Neural cell (in vitro differentiated cells): Measurements from ENCODE around the gene HPS1. TPM values are rescaled to one million over a fixed set of nuclear protein-coding genes. Genes with fewer than 3 reads are reported as not detected.

ENCODE experiments used
- H2AFZ ChIP-seq: fragments of 200-600, 300-800 bp; sonication (generic), shearing (Covaris generic); 2 replicates; pipeline ENCODE4 v1.6.0; 2014; ENCODE audit warnings: low read depth, mild to moderate bottlenecking, antibody characterized with exemption, low read length, moderate library complexity
- H3F3A ChIP-seq: fragments of 200-600 bp; shearing (Covaris generic); 2 replicates; pipeline ENCODE4 v1.6.1; 2016; ENCODE audit warnings: mild to moderate bottlenecking, moderate library complexity, mixed read lengths, antibody characterized with exemption, low read length; ENCODE audit not compliant: insufficient read depth, poor library complexity, severe bottlenecking
- H3K27ac ChIP-seq: fragments of 200-600, 300-800 bp; sonication (generic), shearing (Covaris generic); 2 replicates; pipeline ENCODE4 v1.5.1; 2014; ENCODE audit warnings: mild to moderate bottlenecking, low read length, moderate library complexity
- H3K27me3 ChIP-seq: fragments of 300-800, 200-600 bp; sonication (generic), shearing (Covaris generic); 2 replicates; pipeline ENCODE4 v1.6.0; 2014; ENCODE audit warnings: mild to moderate bottlenecking, low read depth, low read length, moderate library complexity; ENCODE audit not compliant: insufficient read depth
- H3K36me3 ChIP-seq: fragments of 300-800, 200-600 bp; sonication (generic), shearing (Covaris generic); 2 replicates; pipeline ENCODE4 v1.5.1; 2014; ENCODE audit warnings: mild to moderate bottlenecking, antibody characterized with exemption, low read length, moderate library complexity; ENCODE audit not compliant: insufficient read depth
- H3K4me2 ChIP-seq: fragments of 300-800, 200-600 bp; sonication (generic), shearing (Covaris generic); 2 replicates; pipeline ENCODE4 v1.6.0; 2014; ENCODE audit warnings: mild to moderate bottlenecking, low read length
- H3K4me3 ChIP-seq: fragments of 300-800, 200-600 bp; sonication (generic), shearing (Covaris generic); 2 replicates; pipeline ENCODE4 v1.5.1; 2014; ENCODE audit warnings: mild to moderate bottlenecking, low read length, moderate library complexity
- H3K79me2 ChIP-seq: fragments of 200-600 bp; shearing (Covaris generic); replicated peaks from 2 replicates; pipeline ENCODE4 v1.6.0; 2014; ENCODE audit warnings: mild to moderate bottlenecking, low read length, moderate library complexity; ENCODE audit not compliant: insufficient read depth
- H3K9ac ChIP-seq: fragments of 300-800, 200-600 bp; sonication (generic), shearing (Covaris generic); 2 replicates; pipeline ENCODE4 v1.6.1; 2016; ENCODE audit warnings: mild to moderate bottlenecking, low read length, mixed read lengths
- H3K9me2 ChIP-seq: fragments of 200-600 bp; shearing (Covaris generic); 2 replicates; pipeline ENCODE4 v1.6.1; 2016; ENCODE audit warnings: mild to moderate bottlenecking, low read length, mixed read lengths; ENCODE audit not compliant: insufficient read depth
- H3K9me3 ChIP-seq: fragments of 200-600, 300-800 bp; sonication (generic), shearing (Covaris generic); 2 replicates; pipeline ENCODE4 v1.6.1; 2016; ENCODE audit warnings: mild to moderate bottlenecking, mixed run types, low read length, moderate library complexity, mixed read lengths
- H4K20me1 ChIP-seq: fragments of 200-600 bp; shearing (Covaris generic); 2 replicates; pipeline ENCODE4 v1.6.1; 2016; ENCODE audit warnings: mild to moderate bottlenecking, mixed run types; ENCODE audit not compliant: insufficient read depth
- EP300 ChIP-seq: fragments of 450-650 bp; conservative IDR thresholded peaks from 2 replicates; pipeline ENCODE4 v1.6.1; 2014; ENCODE audit warnings: antibody characterized with exemption, mild to moderate bottlenecking, moderate library complexity; ENCODE audit not compliant: poor library complexity, severe bottlenecking
- EZH2 ChIP-seq: fragments of 200-600, 300-800 bp; shearing (Covaris generic), sonication (generic); IDR thresholded peaks from 2 replicates; pipeline ENCODE4 v1.6.1; 2014; ENCODE audit warnings: antibody characterized with exemption, low read length, borderline replicate concordance, mild to moderate bottlenecking; ENCODE audit not compliant: insufficient read depth, poor library complexity, severe bottlenecking
- MXI1 ChIP-seq: fragments of 450-650 bp; conservative IDR thresholded peaks from 2 replicates; pipeline ENCODE4 v1.6.1; 2014; ENCODE audit warnings: antibody characterized with exemption, mild to moderate bottlenecking; ENCODE audit not compliant: poor library complexity, severe bottlenecking
- POLR2AphosphoS5 ChIP-seq: IDR thresholded peaks from 2 replicates; pipeline ENCODE4 v1.6.1; 2012
- RAD21 ChIP-seq: fragments of 450-650 bp; conservative IDR thresholded peaks from 2 replicates; pipeline ENCODE4 v1.6.1; 2014; ENCODE audit warnings: antibody characterized with exemption, mild to moderate bottlenecking, moderate library complexity
- SMC3 ChIP-seq: fragments of 450-650 bp; conservative IDR thresholded peaks from 2 replicates; pipeline ENCODE4 v1.6.1; 2014; ENCODE audit warnings: antibody characterized with exemption, mild to moderate bottlenecking, moderate library complexity; ENCODE audit not compliant: poor library complexity
- TAF1 ChIP-seq: IDR thresholded peaks from 2 replicates; pipeline ENCODE4 v1.6.1; 2012; ENCODE audit warnings: low read depth
- polyA plus RNA-seq: library from polyadenylated mRNA; depleted of rRNA; stranded (reverse); fragments of >200 nt; gene quantifications from 2 replicates; pipeline ENCODE4 v1.2.3, GENCODE V29; 2014
- TF ChIP-seq, protein P1 (sequence below): IDR thresholded peaks from 2 replicates; pipeline ENCODE4 v1.6.1; 2012; ENCODE audit warnings: borderline replicate concordance
- TF ChIP-seq, protein P2 (sequence below): fragments of 450-650 bp; IDR thresholded peaks from 2 replicates; pipeline ENCODE4 v1.5.1; 2014; ENCODE audit warnings: antibody characterized with exemption, mild to moderate bottlenecking, moderate library complexity; ENCODE audit not compliant: poor library complexity, severe bottlenecking

Gene HPS1
- polyA plus RNA-seq, 1 donor from 2014 or later, result 1.4 TPM

DNA sequence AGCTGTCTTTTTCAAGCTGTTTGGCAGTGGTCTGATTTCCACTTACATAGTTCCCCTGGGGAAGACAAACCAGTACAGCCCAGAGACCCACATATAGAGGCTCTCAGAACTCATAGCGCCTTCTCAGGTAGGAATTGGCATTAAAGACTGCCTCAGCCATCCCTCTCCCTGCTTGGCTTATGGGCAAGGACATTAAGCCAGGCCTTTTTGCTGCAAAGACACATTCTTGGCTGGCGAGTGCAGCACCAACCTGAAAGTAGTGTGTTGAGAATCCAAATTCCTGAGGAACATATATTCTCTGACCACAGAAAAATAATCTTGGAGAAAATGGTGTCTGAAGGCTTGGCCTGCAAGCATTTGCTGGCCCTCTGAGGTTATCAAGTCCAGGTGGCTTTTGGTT is 39.2 kb upstream of the HPS1 start:
- H3K9me3 ChIP-seq, result no peaks in the 10 kb centered on the region
- no peaks in the 10 kb centered on the region for H3F3A ChIP-seq
- no peak overlapping the region for H2AFZ ChIP-seq
- no peak overlapping the region for H3K4me2 ChIP-seq
- no peaks in the 10 kb centered on the region for H3K27me3 ChIP-seq
- H3K4me3 ChIP-seq, result no peak overlapping the region
- H3K36me3 ChIP-seq, result no peaks in the 10 kb centered on the region
- H3K9me2 ChIP-seq, result no peaks in the 10 kb centered on the region
- H3K27ac ChIP-seq, result no peak overlapping the region
- H4K20me1 ChIP-seq, result no peaks in the 10 kb centered on the region
- no peak for TF ChIP-seq POLR2AphosphoS5
- TF ChIP-seq MXI1, result no peak
- no peak for TF ChIP-seq RAD21
- TF ChIP-seq, protein P1, sequence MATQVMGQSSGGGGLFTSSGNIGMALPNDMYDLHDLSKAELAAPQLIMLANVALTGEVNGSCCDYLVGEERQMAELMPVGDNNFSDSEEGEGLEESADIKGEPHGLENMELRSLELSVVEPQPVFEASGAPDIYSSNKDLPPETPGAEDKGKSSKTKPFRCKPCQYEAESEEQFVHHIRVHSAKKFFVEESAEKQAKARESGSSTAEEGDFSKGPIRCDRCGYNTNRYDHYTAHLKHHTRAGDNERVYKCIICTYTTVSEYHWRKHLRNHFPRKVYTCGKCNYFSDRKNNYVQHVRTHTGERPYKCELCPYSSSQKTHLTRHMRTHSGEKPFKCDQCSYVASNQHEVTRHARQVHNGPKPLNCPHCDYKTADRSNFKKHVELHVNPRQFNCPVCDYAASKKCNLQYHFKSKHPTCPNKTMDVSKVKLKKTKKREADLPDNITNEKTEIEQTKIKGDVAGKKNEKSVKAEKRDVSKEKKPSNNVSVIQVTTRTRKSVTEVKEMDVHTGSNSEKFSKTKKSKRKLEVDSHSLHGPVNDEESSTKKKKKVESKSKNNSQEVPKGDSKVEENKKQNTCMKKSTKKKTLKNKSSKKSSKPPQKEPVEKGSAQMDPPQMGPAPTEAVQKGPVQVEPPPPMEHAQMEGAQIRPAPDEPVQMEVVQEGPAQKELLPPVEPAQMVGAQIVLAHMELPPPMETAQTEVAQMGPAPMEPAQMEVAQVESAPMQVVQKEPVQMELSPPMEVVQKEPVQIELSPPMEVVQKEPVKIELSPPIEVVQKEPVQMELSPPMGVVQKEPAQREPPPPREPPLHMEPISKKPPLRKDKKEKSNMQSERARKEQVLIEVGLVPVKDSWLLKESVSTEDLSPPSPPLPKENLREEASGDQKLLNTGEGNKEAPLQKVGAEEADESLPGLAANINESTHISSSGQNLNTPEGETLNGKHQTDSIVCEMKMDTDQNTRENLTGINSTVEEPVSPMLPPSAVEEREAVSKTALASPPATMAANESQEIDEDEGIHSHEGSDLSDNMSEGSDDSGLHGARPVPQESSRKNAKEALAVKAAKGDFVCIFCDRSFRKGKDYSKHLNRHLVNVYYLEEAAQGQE, result no peak
- TF ChIP-seq SMC3, result no peak
- no peak for TF ChIP-seq EP300
- TF ChIP-seq EZH2, result no peak
- TF ChIP-seq TAF1, result no peak
- TF ChIP-seq, protein P2, sequence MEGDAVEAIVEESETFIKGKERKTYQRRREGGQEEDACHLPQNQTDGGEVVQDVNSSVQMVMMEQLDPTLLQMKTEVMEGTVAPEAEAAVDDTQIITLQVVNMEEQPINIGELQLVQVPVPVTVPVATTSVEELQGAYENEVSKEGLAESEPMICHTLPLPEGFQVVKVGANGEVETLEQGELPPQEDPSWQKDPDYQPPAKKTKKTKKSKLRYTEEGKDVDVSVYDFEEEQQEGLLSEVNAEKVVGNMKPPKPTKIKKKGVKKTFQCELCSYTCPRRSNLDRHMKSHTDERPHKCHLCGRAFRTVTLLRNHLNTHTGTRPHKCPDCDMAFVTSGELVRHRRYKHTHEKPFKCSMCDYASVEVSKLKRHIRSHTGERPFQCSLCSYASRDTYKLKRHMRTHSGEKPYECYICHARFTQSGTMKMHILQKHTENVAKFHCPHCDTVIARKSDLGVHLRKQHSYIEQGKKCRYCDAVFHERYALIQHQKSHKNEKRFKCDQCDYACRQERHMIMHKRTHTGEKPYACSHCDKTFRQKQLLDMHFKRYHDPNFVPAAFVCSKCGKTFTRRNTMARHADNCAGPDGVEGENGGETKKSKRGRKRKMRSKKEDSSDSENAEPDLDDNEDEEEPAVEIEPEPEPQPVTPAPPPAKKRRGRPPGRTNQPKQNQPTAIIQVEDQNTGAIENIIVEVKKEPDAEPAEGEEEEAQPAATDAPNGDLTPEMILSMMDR, result no peak
- no peak overlapping the region for H3K9ac ChIP-seq
- no peaks in the 10 kb centered on the region for H3K79me2 ChIP-seq

DNA sequence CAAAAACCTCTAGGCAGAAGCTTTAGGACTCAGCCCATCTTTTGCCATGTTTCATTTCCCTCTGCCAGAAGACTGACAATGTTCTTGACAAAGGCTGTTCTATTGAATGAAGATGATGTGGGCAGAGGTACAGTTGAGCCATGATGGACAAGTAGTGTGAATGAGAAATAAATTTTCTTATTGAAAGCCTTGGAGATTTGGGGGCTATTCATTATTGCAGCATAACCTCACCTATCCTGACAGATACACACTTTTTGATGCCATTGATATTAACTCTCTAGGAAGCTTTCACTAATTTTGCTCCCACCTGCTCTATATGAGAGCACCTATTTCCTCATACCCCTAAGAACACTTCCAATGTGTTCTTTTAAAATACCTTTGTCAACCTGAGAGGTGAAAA is 36.9 kb upstream of the HPS1 start:
- Histone ChIP-seq H3F3A (no peaks in the 10 kb centered on the region), H2AFZ (no peak overlapping the region), H3K9ac (no peak overlapping the region), H3K9me3 (no peaks in the 10 kb centered on the region), H3K9me2 (no peaks in the 10 kb centered on the region), H3K36me3 (no peaks in the 10 kb centered on the region), H4K20me1 (no peaks in the 10 kb centered on the region), H3K4me3 (no peak overlapping the region), H3K79me2 (no peaks in the 10 kb centered on the region), H3K4me2 (no peak overlapping the region), H3K27me3 (no peaks in the 10 kb centered on the region), H3K27ac (no peak overlapping the region)
- TF ChIP-seq POLR2AphosphoS5 (no peak), RAD21 (no peak), EZH2 (no peak), MXI1 (no peak)

DNA sequence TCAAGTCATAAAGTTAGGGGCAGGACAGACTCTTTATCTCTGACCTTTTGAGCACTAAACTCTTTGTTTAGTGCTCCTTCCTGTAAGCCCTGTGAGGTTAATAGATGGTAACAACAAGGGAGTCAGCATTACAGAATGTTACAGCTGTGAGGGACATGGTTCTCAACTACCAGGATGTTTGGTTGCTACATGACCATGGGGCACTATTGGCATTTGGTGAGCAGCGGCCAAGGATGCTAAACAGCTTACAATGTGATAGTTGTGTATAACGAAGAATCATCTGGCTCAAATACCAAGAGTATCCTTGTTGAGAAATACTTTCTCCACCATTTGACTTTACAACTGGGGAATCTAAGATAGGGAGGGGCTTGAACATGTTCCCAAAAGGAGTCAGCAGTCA is 35.4 kb upstream of the HPS1 start:
- H2AFZ ChIP-seq, result no peak overlapping the region
- no peak for TF ChIP-seq MXI1
- no peak for TF ChIP-seq SMC3
- TF ChIP-seq POLR2AphosphoS5, result no peak
- TF ChIP-seq, protein P2, result no peak
- TF ChIP-seq EZH2, result no peak
- TF ChIP-seq RAD21, result no peak
- TF ChIP-seq TAF1, result no peak
- no peak for TF ChIP-seq EP300
- TF ChIP-seq, protein P1, result no peak
- no peaks in the 10 kb centered on the region for H3K9me3 ChIP-seq
- H3F3A ChIP-seq, result no peaks in the 10 kb centered on the region
- H3K27ac ChIP-seq, result no peak overlapping the region
- no peaks in the 10 kb centered on the region for H3K79me2 ChIP-seq
- H3K36me3 ChIP-seq, result no peaks in the 10 kb centered on the region
- H4K20me1 ChIP-seq, result no peaks in the 10 kb centered on the region
- H3K4me2 ChIP-seq, result no peak overlapping the region
- H3K9ac ChIP-seq, result no peak overlapping the region
- H3K27me3 ChIP-seq, result no peaks in the 10 kb centered on the region
- no peaks in the 10 kb centered on the region for H3K9me2 ChIP-seq
- H3K4me3 ChIP-seq, result no peak overlapping the region
